Keratinocyte (primary cell): ENCODE results near the gene MICAL2. TPM values are rescaled to one million over a fixed set of nuclear protein-coding genes. Genes with fewer than 3 reads are reported as not detected.

Source experiments
- DNase-seq: peaks from one replicate; pipeline ENCODE4 v3.0.0-alpha.2; 2011; ENCODE audit warnings: low read depth, missing footprints, low spot score
- FAIRE-seq: peaks from 2 replicates; lab custom pipeline; 2011; peaks lifted over from hg19 to GRCh38; lab: Jason Lieb, UNC
- H2AFZ ChIP-seq: 2 replicates; pipeline ENCODE4 v1.6.0; 2012; ENCODE audit warnings: low read length, control low read depth, inconsistent platforms; ENCODE audit not compliant: control insufficient read depth
- H3K27ac ChIP-seq: 2 replicates; pipeline ENCODE4 v1.5.1; 2011; ENCODE audit warnings: low read length; ENCODE audit not compliant: control insufficient read depth, insufficient read depth
- H3K27me3 ChIP-seq: 3 replicates; pipeline ENCODE4 v1.6.0; 2011; ENCODE audit warnings: low read length; ENCODE audit not compliant: control insufficient read depth, insufficient read depth; ENCODE audit errors: extremely low read depth
- H3K36me3 ChIP-seq, 2 experiments: 2 replicates in 1 of 2; 3 replicates in 1 of 2; pipeline ENCODE4 v1.5.1; 2011; ENCODE audit warnings: low read length in 2 of 2, mild to moderate bottlenecking in 1 of 2; ENCODE audit not compliant: control insufficient read depth in 2 of 2, insufficient read depth in 2 of 2; ENCODE audit errors: extremely low read depth in 1 of 2
- H3K4me1 ChIP-seq: 3 replicates; pipeline ENCODE4 v1.5.1; 2011; ENCODE audit warnings: low read length; ENCODE audit not compliant: control insufficient read depth, insufficient read depth; ENCODE audit errors: extremely low read depth
- H3K4me2 ChIP-seq: 3 replicates; pipeline ENCODE4 v1.6.0; 2011; ENCODE audit warnings: low read depth, low read length; ENCODE audit not compliant: control insufficient read depth, insufficient read depth; ENCODE audit errors: extremely low read depth
- H3K4me3 ChIP-seq, 3 experiments: fragments of 200-600 bp in 1 of 3; sonication (generic) in 1 of 3; 2 replicates in 2 of 3; 3 replicates in 1 of 3; pipeline ENCODE4 v1.5.1; 2011 to 2016; ENCODE audit warnings: low read length in 3 of 3, mild to moderate bottlenecking in 3 of 3, control low read depth in 2 of 3, inconsistent platforms in 1 of 3, low read depth in 1 of 3, mixed read lengths in 1 of 3, mixed run types in 1 of 3, moderate library complexity in 1 of 3; ENCODE audit not compliant: control insufficient read depth in 2 of 3, insufficient read depth in 2 of 3; ENCODE audit errors: extremely low read depth in 1 of 3
- H3K79me2 ChIP-seq: 2 replicates; pipeline ENCODE4 v1.6.0; 2012; ENCODE audit warnings: low read length; ENCODE audit not compliant: control insufficient read depth, insufficient read depth
- H3K9ac ChIP-seq: 3 replicates; pipeline ENCODE4 v1.6.0; 2011; ENCODE audit warnings: low read length; ENCODE audit not compliant: control insufficient read depth, insufficient read depth; ENCODE audit errors: extremely low read depth
- H3K9me1 ChIP-seq: 3 replicates; pipeline ENCODE4 v1.6.0; 2011; ENCODE audit warnings: low read length; ENCODE audit not compliant: control insufficient read depth, insufficient read depth; ENCODE audit errors: extremely low read depth
- H3K9me3 ChIP-seq: 2 replicates; pipeline ENCODE4 v1.5.1; 2012; ENCODE audit warnings: low read depth, low read length; ENCODE audit not compliant: control insufficient read depth
- H4K20me1 ChIP-seq: 3 replicates; pipeline ENCODE4 v1.6.0; 2011; ENCODE audit warnings: low read length; ENCODE audit not compliant: control insufficient read depth, insufficient read depth; ENCODE audit errors: extremely low read depth
- EZH2 ChIP-seq: IDR thresholded peaks from one replicate; pipeline ENCODE4 v1.6.1; 2012; ENCODE audit warnings: inconsistent platforms, mild to moderate bottlenecking, low read length, moderate library complexity
- dilution Hi-C: fragments of 300-500 bp; cut with MboI; formaldehyde crosslinking; loops from one replicate; pipeline ENCODE4 v1.7.0; 2020; ENCODE audit warnings: low sequenced_read_pairs; ENCODE audit not compliant: extremely low pct_ligation_motif_present
- polyA plus RNA-seq, 5 experiments: library from polyadenylated mRNA; depleted of rRNA in 3 of 5; stranded (reverse) in 3 of 5; stranded (forward) in 1 of 5; unstranded in 1 of 5; fragments of >200 nt; gene quantifications; 1 replicate in 1 of 5; 2 replicates in 3 of 5; 3 replicates in 1 of 5; pipeline versions ENCODE4 v1.2.1 to v1.2.3, GENCODE V29; 2011 to 2012; ENCODE audit warnings: missing spikeins in 2 of 5, low read depth in 1 of 5, low replicate concordance in 1 of 5
- TF ChIP-seq, protein P1 (sequence below), 3 experiments: IDR thresholded peaks in 1 of 3; conservative IDR thresholded peaks in 1 of 3; optimal IDR thresholded peaks in 1 of 3; 2 replicates in 2 of 3; 3 replicates in 1 of 3; pipeline versions ENCODE3 to v1.5.1; 2011; ENCODE audit warnings: low read length in 3 of 3, mild to moderate bottlenecking in 3 of 3, moderate library complexity in 2 of 3, control low read depth in 1 of 3, inconsistent platforms in 1 of 3; ENCODE audit not compliant: insufficient read depth in 2 of 3; ENCODE audit errors: extremely low read depth in 1 of 3

The MICAL2 gene
- polyA plus RNA-seq, 1 donor (not counting 4 experiments of a cell fraction or from before 2014, with no cell fraction given) = 83.9 TPM

DNA sequence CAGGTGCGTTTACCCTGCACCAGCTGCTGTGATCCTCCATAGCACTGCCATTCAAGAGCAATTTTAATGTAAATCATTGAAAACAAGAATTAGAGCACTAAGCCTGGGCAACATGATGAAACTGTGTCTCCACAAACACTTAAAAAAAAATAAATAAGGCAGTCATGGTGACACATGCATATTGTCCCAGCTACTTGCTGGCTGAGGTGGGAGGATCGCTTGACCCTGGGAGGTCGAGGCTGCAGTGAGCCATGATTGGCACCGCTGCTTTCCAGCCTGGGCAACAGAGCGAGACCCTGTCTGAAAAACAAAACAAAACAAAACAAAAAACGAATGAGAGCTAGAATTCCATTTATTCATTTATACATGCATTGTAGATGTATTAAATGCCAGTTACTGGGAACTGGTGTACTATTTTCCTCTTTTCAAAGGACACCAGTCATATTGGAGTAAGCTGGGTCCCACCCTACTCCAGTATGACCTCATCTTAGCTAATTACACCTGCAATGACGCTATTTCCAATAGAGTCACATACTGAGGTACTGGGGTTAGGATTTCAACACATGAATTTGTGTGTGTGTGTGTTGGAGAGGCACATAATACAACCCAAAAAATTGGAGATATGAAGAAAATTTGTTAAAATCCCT, 101.9 kb downstream of the MICAL2 start:
- H4K20me1 ChIP-seq = no peaks in the 10 kb centered on the region
- dilution Hi-C loops = no loop called here
- peaks cover 8% of the 10 kb centered on the region for H3K79me2 ChIP-seq
- DNase-seq (no peak), FAIRE-seq (no peak)
- H3K9me1 ChIP-seq = no peaks in the 10 kb centered on the region
- H3K4me3 ChIP-seq = no peak overlapping the region
- no peak overlapping the region for H3K9ac ChIP-seq
- peaks cover 21% of the 10 kb centered on the region for H3K4me1 ChIP-seq
- H2AFZ ChIP-seq = no peak overlapping the region
- no peaks in the 10 kb centered on the region for H3K27me3 ChIP-seq
- H3K36me3 ChIP-seq = peaks cover 59 to 91% of the 10 kb centered on the region in 2 experiments
- no peak overlapping the region for H3K27ac ChIP-seq
- H3K9me3 ChIP-seq = no peaks in the 10 kb centered on the region
- no peak overlapping the region for H3K4me2 ChIP-seq
- no peak for TF ChIP-seq EZH2
- TF ChIP-seq, protein P1, sequence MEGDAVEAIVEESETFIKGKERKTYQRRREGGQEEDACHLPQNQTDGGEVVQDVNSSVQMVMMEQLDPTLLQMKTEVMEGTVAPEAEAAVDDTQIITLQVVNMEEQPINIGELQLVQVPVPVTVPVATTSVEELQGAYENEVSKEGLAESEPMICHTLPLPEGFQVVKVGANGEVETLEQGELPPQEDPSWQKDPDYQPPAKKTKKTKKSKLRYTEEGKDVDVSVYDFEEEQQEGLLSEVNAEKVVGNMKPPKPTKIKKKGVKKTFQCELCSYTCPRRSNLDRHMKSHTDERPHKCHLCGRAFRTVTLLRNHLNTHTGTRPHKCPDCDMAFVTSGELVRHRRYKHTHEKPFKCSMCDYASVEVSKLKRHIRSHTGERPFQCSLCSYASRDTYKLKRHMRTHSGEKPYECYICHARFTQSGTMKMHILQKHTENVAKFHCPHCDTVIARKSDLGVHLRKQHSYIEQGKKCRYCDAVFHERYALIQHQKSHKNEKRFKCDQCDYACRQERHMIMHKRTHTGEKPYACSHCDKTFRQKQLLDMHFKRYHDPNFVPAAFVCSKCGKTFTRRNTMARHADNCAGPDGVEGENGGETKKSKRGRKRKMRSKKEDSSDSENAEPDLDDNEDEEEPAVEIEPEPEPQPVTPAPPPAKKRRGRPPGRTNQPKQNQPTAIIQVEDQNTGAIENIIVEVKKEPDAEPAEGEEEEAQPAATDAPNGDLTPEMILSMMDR (optimal IDR thresholded peaks at IDR 0.05 in 1 of 3, IDR thresholded peaks at IDR 0.05 in 1 of 3, conservative IDR thresholded peaks at IDR 0.05 in 1 of 3; ENCODE audit: extremely low read depth in 1 of 3, insufficient read depth in 2 of 3, low read length in 3 of 3) = no peak

GRCh38 chr11:12212821-12213185, 102.4 kb downstream of the MICAL2 start:
- H3K9me3 ChIP-seq = no peaks in the 10 kb centered on the region
- no peak overlapping the region for H2AFZ ChIP-seq
- no peaks in the 10 kb centered on the region for H4K20me1 ChIP-seq
- dilution Hi-C loops = no loop called here
- H3K4me2 ChIP-seq = no peak overlapping the region
- H3K4me1 ChIP-seq = peaks cover 21% of the 10 kb centered on the region
- FAIRE-seq (no peak), DNase-seq (no peak)
- no peak overlapping the region for H3K9ac ChIP-seq
- no peak for TF ChIP-seq EZH2
- TF ChIP-seq, protein P1 (optimal IDR thresholded peaks at IDR 0.05 in 1 of 3, IDR thresholded peaks at IDR 0.05 in 1 of 3, conservative IDR thresholded peaks at IDR 0.05 in 1 of 3; ENCODE audit: extremely low read depth in 1 of 3, insufficient read depth in 2 of 3, low read length in 3 of 3) = no peak
- peaks cover 59 to 90% of the 10 kb centered on the region in 2 experiments for H3K36me3 ChIP-seq
- H3K27me3 ChIP-seq = no peaks in the 10 kb centered on the region
- no peaks in the 10 kb centered on the region for H3K9me1 ChIP-seq
- H3K27ac ChIP-seq = peak overlapping the region; percentile 60
- H3K4me3 ChIP-seq = no peak overlapping the region
- peaks cover 6% of the 10 kb centered on the region for H3K79me2 ChIP-seq
